ENCODE data around the gene DYNC1LI1.

DNA sequence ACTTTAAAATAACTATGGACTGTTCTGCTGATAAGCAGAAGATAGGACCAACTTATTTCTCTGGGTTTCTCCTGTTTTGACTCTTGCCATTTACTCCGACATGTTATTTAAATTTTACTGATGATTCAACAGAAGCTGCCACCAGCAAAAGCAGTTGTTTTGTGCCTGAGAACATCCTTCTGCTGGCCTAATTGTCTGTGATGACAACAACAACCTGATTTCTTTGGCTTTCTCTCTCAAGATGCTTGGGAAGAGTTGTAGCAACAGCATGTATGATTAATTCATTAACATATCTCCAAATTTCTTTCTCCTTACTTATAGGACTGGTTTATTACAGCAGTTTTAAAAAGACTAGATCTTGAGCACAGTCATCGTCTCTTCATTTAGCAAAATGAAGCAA is 36.9 kb upstream of the DYNC1LI1 start:
- TF ChIP-seq CTCF (IDR thresholded peaks at IDR 0.05 in 4 of 5, conservative IDR thresholded peaks at IDR 0.05 in 1 of 5) (no peak), POLR2A (IDR thresholded peaks at IDR 0.05) (no peak)

All from gastrocnemius medialis (tissue), 4 donors.